Liver (tissue), 9 donors: ENCODE results near the gene ARHGAP40. TPM values are rescaled to one million over a fixed set of nuclear protein-coding genes. Genes with fewer than 3 reads are reported as not detected.

ENCODE experiments used
- DNase-seq: peaks from one replicate; pipeline ENCODE4 v3.0.0-alpha.2; 2017; ENCODE audit warnings: low spot score
- H3K27ac ChIP-seq, 2 donors: one replicate each; pipeline ENCODE4 v1.7.0; 2013; ENCODE audit warnings: inconsistent platforms in 2 of 2, low read length in 2 of 2, control low read depth in 1 of 2, low read depth in 1 of 2, mild to moderate bottlenecking in 1 of 2
- H3K27me3 ChIP-seq, 4 donors: one replicate each; pipeline versions ENCODE4 v1.6.1 to v1.7.0; 2013; ENCODE audit warnings: low read length in 3 of 4, inconsistent platforms in 1 of 4, mild to moderate bottlenecking in 1 of 4, moderate library complexity in 1 of 4; ENCODE audit not compliant: control insufficient read depth in 4 of 4, insufficient read depth in 4 of 4
- H3K36me3 ChIP-seq, 4 donors: one replicate each; pipeline versions ENCODE4 v1.6.1 to v1.7.0; 2013; ENCODE audit warnings: low read length in 3 of 4, mild to moderate bottlenecking in 3 of 4, low read depth in 1 of 4, moderate library complexity in 1 of 4; ENCODE audit not compliant: control insufficient read depth in 4 of 4, insufficient read depth in 3 of 4
- H3K4me1 ChIP-seq, 4 donors: one replicate each; pipeline versions ENCODE4 v1.6.1 to v1.7.0; 2013; ENCODE audit warnings: low read length in 3 of 4, mild to moderate bottlenecking in 3 of 4, moderate library complexity in 1 of 4; ENCODE audit not compliant: control insufficient read depth in 4 of 4, insufficient read depth in 4 of 4
- H3K4me3 ChIP-seq, 3 donors: one replicate each; pipeline versions ENCODE4 v1.6.1 to v1.7.0; 2013; ENCODE audit warnings: low read length in 3 of 3, control low read depth in 1 of 3, low read depth in 1 of 3, mild to moderate bottlenecking in 1 of 3
- H3K9ac ChIP-seq, 2 donors: one replicate each; pipeline ENCODE4 v1.7.0; 2013; ENCODE audit warnings: low read length in 2 of 2, mild to moderate bottlenecking in 2 of 2, moderate library complexity in 2 of 2, control low read depth in 1 of 2, low read depth in 1 of 2
- H3K9me3 ChIP-seq, 4 donors: one replicate each; pipeline versions ENCODE4 v1.6.1 to v1.7.0; 2013; ENCODE audit warnings: low read length in 3 of 4; ENCODE audit not compliant: control insufficient read depth in 4 of 4
- FOXA1 ChIP-seq: IDR thresholded peaks from 2 replicates; pipeline ENCODE4 v1.6.1; 2016; ENCODE audit warnings: antibody characterized with exemption
- GABPA ChIP-seq, 2 donors: IDR thresholded peaks in 1 of 2; conservative IDR thresholded peaks in 1 of 2; 2 replicates each; pipeline ENCODE4 v1.6.1; 2016; ENCODE audit warnings: antibody characterized with exemption in 2 of 2, mild to moderate bottlenecking in 1 of 2, moderate library complexity in 1 of 2
- HNF4G ChIP-seq: IDR thresholded peaks from 2 replicates; pipeline ENCODE4 v1.6.1; 2016; ENCODE audit warnings: antibody characterized with exemption
- NR2F2 ChIP-seq: IDR thresholded peaks from 2 replicates; pipeline ENCODE4 v1.6.1; 2016; ENCODE audit warnings: antibody characterized with exemption
- RAD21 ChIP-seq, 2 donors: IDR thresholded peaks; 2 replicates each; pipeline ENCODE4 v1.6.1; 2016; ENCODE audit warnings: antibody characterized with exemption in 2 of 2, mild to moderate bottlenecking in 2 of 2
- SP1 ChIP-seq: IDR thresholded peaks from 2 replicates; pipeline ENCODE4 v1.6.1; 2018; ENCODE audit warnings: antibody characterized with exemption, mild to moderate bottlenecking
- WGBS: extraction: QIAGEN DNeasy Blood & Tissue Kit; methylation state at CpG from one replicate; pipeline ENCODE4 v1.1.7; 2013; 5-methylcytosine and 5-hydroxymethylcytosine counted together
- polyA plus RNA-seq, 2 donors: library from polyadenylated mRNA; stranded (reverse) in 1 of 2; unstranded in 1 of 2; fragments of 200-250 nt in 1 of 2; fragments of >200 nt in 1 of 2; fragmentation: Nextera tagmentation in 1 of 2; extraction: Ambion mirVana in 1 of 2; gene quantifications; one replicate each; pipeline versions ENCODE4 v1.2.1 to v1.2.3, GENCODE V29; 2013 to 2015
- total RNA-seq, 2 donors: library from RNA; depleted of rRNA; stranded (reverse); fragments of >200 nt; gene quantifications; one replicate each; pipeline ENCODE4 v1.2.3, GENCODE V29; 2014
- TF ChIP-seq, protein P1 (sequence below): IDR thresholded peaks from 2 replicates; pipeline ENCODE4 v1.6.1; 2016; ENCODE audit warnings: antibody characterized with exemption
- TF ChIP-seq, protein P2 (sequence below): IDR thresholded peaks from 2 replicates; pipeline ENCODE4 v1.6.1; 2016; ENCODE audit warnings: antibody characterized with exemption
- TF ChIP-seq, protein P3 (sequence below): fragments of 150-350 bp; IDR thresholded peaks from 2 replicates; pipeline ENCODE4 v1.5.1; 2017; ENCODE audit warnings: improper control_type of control experiment, low read depth, low read length; ENCODE audit not compliant: missing input control
- TF ChIP-seq, protein P4 (sequence below): IDR thresholded peaks from 2 replicates; pipeline ENCODE4 v1.6.1; 2016; ENCODE audit warnings: antibody characterized with exemption, mild to moderate bottlenecking
- donor health status: healthy.
- donor health status: healthy.
- donor health status: healthy.
- donor health status: healthy.
- donor health status: healthy.

ARHGAP40 gene
- total and polyA plus RNA-seq, 4 donors, result 0.08 TPM; not detected in 3

DNA sequence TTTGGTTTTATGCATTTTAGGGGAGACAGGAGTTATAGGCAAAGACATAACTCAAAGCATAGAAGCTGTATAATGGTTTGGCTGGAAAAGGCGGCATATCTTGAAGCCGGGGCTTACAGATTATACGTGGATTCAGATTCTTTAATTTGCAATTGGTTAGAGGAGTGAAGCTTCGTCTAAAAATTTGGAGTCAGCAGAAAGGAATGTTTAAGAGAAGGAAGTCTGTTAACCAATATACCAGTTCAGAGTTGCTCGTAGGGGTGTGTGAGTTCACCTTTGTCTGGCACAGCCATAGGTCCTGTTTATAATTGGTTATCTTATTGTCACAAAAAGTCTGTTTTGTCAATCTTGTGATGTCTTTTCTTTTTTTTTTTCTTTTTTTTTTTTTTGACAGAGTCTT is 8.9 kb downstream of the ARHGAP40 start:
- 76% methylated on average over 5 of the region's 5 CpGs for WGBS
- H3K4me3 ChIP-seq, result no peak overlapping the region
- H3K27ac ChIP-seq, result no peak overlapping the region
- H3K9ac ChIP-seq, result no peak overlapping the region
- H3K27me3 ChIP-seq, result no peaks in the 10 kb centered on the region
- no peak for DNase-seq
- TF ChIP-seq, protein P1, sequence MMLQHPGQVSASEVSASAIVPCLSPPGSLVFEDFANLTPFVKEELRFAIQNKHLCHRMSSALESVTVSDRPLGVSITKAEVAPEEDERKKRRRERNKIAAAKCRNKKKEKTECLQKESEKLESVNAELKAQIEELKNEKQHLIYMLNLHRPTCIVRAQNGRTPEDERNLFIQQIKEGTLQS, result no peak
- TF ChIP-seq, protein P2, sequence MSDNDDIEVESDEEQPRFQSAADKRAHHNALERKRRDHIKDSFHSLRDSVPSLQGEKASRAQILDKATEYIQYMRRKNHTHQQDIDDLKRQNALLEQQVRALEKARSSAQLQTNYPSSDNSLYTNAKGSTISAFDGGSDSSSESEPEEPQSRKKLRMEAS, result no peak
- TF ChIP-seq SP1, result no peak
- TF ChIP-seq, protein P3, sequence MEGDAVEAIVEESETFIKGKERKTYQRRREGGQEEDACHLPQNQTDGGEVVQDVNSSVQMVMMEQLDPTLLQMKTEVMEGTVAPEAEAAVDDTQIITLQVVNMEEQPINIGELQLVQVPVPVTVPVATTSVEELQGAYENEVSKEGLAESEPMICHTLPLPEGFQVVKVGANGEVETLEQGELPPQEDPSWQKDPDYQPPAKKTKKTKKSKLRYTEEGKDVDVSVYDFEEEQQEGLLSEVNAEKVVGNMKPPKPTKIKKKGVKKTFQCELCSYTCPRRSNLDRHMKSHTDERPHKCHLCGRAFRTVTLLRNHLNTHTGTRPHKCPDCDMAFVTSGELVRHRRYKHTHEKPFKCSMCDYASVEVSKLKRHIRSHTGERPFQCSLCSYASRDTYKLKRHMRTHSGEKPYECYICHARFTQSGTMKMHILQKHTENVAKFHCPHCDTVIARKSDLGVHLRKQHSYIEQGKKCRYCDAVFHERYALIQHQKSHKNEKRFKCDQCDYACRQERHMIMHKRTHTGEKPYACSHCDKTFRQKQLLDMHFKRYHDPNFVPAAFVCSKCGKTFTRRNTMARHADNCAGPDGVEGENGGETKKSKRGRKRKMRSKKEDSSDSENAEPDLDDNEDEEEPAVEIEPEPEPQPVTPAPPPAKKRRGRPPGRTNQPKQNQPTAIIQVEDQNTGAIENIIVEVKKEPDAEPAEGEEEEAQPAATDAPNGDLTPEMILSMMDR, result no peak
- TF ChIP-seq, protein P4, sequence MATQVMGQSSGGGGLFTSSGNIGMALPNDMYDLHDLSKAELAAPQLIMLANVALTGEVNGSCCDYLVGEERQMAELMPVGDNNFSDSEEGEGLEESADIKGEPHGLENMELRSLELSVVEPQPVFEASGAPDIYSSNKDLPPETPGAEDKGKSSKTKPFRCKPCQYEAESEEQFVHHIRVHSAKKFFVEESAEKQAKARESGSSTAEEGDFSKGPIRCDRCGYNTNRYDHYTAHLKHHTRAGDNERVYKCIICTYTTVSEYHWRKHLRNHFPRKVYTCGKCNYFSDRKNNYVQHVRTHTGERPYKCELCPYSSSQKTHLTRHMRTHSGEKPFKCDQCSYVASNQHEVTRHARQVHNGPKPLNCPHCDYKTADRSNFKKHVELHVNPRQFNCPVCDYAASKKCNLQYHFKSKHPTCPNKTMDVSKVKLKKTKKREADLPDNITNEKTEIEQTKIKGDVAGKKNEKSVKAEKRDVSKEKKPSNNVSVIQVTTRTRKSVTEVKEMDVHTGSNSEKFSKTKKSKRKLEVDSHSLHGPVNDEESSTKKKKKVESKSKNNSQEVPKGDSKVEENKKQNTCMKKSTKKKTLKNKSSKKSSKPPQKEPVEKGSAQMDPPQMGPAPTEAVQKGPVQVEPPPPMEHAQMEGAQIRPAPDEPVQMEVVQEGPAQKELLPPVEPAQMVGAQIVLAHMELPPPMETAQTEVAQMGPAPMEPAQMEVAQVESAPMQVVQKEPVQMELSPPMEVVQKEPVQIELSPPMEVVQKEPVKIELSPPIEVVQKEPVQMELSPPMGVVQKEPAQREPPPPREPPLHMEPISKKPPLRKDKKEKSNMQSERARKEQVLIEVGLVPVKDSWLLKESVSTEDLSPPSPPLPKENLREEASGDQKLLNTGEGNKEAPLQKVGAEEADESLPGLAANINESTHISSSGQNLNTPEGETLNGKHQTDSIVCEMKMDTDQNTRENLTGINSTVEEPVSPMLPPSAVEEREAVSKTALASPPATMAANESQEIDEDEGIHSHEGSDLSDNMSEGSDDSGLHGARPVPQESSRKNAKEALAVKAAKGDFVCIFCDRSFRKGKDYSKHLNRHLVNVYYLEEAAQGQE, result no peak
- no peak for TF ChIP-seq NR2F2
- TF ChIP-seq FOXA1, result no peak
- TF ChIP-seq GABPA (IDR thresholded peaks at IDR 0.05 in 1 of 2, conservative IDR thresholded peaks at IDR 0.05 in 1 of 2), result no peak
- H3K4me1 ChIP-seq, result no peaks in the 10 kb centered on the region
- no peaks in the 10 kb centered on the region for H3K9me3 ChIP-seq
- H3K36me3 ChIP-seq, result no peaks in the 10 kb centered on the region

DNA sequence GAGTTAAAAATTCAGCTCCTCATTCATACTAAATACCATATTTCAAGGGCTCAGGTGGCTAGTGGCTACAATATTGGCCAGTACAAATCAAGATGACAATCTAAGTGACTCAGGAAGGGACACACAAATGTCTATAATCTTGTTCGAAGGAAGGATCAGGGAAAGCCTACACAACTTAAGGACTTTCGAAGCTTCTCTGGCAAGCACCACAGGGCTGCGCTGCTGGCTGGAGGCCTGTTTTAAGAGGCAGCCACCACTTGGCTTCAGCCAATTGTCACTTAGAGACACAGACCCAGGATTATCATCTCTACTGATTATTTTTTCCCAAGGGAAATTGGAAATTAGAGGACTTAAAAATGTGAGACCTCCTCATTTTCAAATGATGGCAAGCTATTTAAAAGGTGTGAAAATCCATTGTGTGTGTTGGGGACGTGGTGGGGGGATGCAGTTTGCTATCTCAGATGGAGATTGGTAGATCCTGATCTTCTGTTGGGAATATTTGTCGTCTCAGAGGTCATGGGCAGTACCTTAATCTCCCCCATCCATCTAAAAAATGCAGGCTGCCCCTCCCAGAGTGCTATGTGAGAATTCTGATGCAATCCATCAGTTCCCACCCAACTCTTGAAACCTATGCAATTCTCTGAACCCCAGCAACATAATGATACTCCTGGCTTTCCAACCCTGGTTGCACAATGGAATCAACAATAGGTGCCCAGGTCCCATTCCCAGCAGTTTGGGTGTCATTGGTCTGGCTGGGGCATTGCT is 11.3 kb downstream of the ARHGAP40 start:
- Histone ChIP-seq H3K9ac (no peak overlapping the region), H3K27ac (no peak overlapping the region), H3K27me3 (no peaks in the 10 kb centered on the region), H3K4me1 (no peaks in the 10 kb centered on the region), H3K4me3 (no peak overlapping the region), H3K36me3 (no peaks in the 10 kb centered on the region), H3K9me3 (no peaks in the 10 kb centered on the region)
- TF ChIP-seq FOXA1 (no peak), HNF4G (no peak)
- DNase-seq, result no peak
- 53% methylated on average over 5 of the region's 5 CpGs for WGBS

DNA sequence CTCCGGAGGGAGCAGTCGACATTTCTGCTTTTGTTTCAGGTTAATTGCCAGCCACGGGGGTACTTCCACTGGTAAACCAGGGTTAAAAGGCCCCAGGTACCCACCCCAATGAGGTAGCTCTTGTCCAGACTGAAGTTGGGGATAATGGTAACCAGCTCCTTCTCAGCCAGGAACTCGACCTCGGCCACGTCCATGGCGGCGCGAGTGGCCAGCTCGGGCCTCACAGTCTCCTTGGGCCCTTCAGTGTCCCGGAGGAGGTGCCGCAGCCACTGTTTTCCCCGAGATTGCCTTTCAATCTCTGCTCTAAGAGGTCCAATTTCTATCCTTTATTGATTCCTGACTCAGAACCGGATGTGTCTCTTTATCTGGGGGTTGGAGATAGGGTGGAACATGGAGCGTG is 13.7 kb downstream of the ARHGAP40 start:
- 87% methylated on average over 15 of the region's 15 CpGs for WGBS
- no peaks in the 10 kb centered on the region for H3K9me3 ChIP-seq
- no peak for TF ChIP-seq HNF4G
- TF ChIP-seq SP1, result no peak
- TF ChIP-seq, protein P3, result no peak
- no peak for TF ChIP-seq RAD21 (IDR thresholded peaks at IDR 0.05)
- no peak overlapping the region for H3K27ac ChIP-seq
- H3K4me1 ChIP-seq, result no peaks in the 10 kb centered on the region
- H3K36me3 ChIP-seq, result no peaks in the 10 kb centered on the region
- no peak overlapping the region for H3K4me3 ChIP-seq
- no peaks in the 10 kb centered on the region for H3K27me3 ChIP-seq
- no peak for DNase-seq
- H3K9ac ChIP-seq, result no peak overlapping the region
